HCT116 (cell line): ENCODE results near the gene IL11. TPM values are rescaled to one million over a fixed set of nuclear protein-coding genes. Genes with fewer than 3 reads are reported as not detected.

ENCODE experiments used
- ATAC-seq: fragments of 200-7000 bp; cut with Tn5 transposase; 2 replicates; pipeline ENCODE4 v1.9.1; 2020; ENCODE audit warnings: mild to moderate bottlenecking, moderate library complexity
- BruUV-seq: library from RNA; stranded (reverse); fragments of 400-500 nt; replicated peaks from 2 replicates; lab custom pipeline; 2021; lab: Mats Ljungman, UMichigan
- CTCF ChIA-PET: fragments of 300-600 bp; sonication (Branson Sonifier 250); formaldehyde crosslinking; loops from one replicate; lab custom pipeline; 2021; ENCODE audit warnings: antibody characterized with exemption; lab: Charles Lee
- POLR2A ChIA-PET: fragments of 300-600, 350-600 bp; sonication (Branson Sonifier 250); formaldehyde crosslinking; loops from one replicate; lab custom pipeline; 2021; ENCODE audit warnings: antibody characterized with exemption; lab: Charles Lee
- RAD21 ChIA-PET, 2 experiments: fragments of 300-600 bp; sonication (Branson Sonifier 250); formaldehyde crosslinking; loops; one replicate each; lab custom pipeline; 2023; ENCODE audit warnings: low total read pairs in 2 of 2; ENCODE audit not compliant: uncharacterized antibody in 2 of 2, unreplicated experiment in 2 of 2, low non-redundant PET in 1 of 2; lab: Charles Lee
- DNase-seq: peaks from one replicate; pipeline ENCODE4 v3.0.0-alpha.2; 2010; ENCODE audit warnings: low read depth, low spot score
- H2AFZ ChIP-seq: fragments of 200-600 bp; shearing (Covaris generic), sonication (generic); 2 replicates; pipeline ENCODE4 v1.6.1; 2017; ENCODE audit warnings: low read depth, mixed run types, mixed read lengths, antibody characterized with exemption, low read length; ENCODE audit not compliant: poor library complexity, severe bottlenecking
- H3K27ac ChIP-seq: 2 replicates; pipeline ENCODE4 v1.5.1; 2012; ENCODE audit warnings: low read depth, low read length
- H3K27me3 ChIP-seq: fragments of 200-600 bp; sonication (generic); 2 replicates; pipeline ENCODE4 v1.6.1; 2016; ENCODE audit warnings: mixed run types, low read length, mixed read lengths; ENCODE audit not compliant: insufficient read depth
- H3K36me3 ChIP-seq, 2 experiments: fragments of 200-500 bp in 1 of 2; fragments of 200-600 bp in 1 of 2; sonication (Bioruptor generic) in 1 of 2; sonication (generic) in 1 of 2; 2 replicates each; pipeline versions ENCODE4 v1.5.1 to v1.6.1; 2014 to 2016; ENCODE audit warnings: low read length in 2 of 2, inconsistent platforms in 1 of 2, mixed read lengths in 1 of 2, mixed run types in 1 of 2; ENCODE audit not compliant: insufficient read depth in 2 of 2, control insufficient read depth in 1 of 2
- H3K4me1 ChIP-seq, 2 experiments: fragments of 200-600 bp in 1 of 2; sonication (generic) in 1 of 2; 2 replicates each; pipeline versions ENCODE4 v1.5.1 to v1.6.1; 2012 to 2017; ENCODE audit warnings: low read length in 2 of 2, inconsistent platforms in 1 of 2, mild to moderate bottlenecking in 1 of 2, mixed read lengths in 1 of 2, mixed run types in 1 of 2, moderate library complexity in 1 of 2; ENCODE audit not compliant: insufficient read depth in 2 of 2, control insufficient read depth in 1 of 2
- H3K4me2 ChIP-seq: fragments of 200-600 bp; sonication (generic); 2 replicates; pipeline ENCODE4 v1.6.1; 2017; ENCODE audit warnings: mixed run types, low read length, mixed read lengths
- H3K4me3 ChIP-seq, 2 experiments: fragments of 200-600 bp in 1 of 2; sonication (generic) in 1 of 2; replicated peaks in 1 of 2; 2 replicates each; pipeline ENCODE4 v1.5.1; 2011 to 2016; ENCODE audit warnings: low read length in 2 of 2, control low read depth in 1 of 2, low read depth in 1 of 2, mild to moderate bottlenecking in 1 of 2, mixed read lengths in 1 of 2, mixed run types in 1 of 2
- H3K79me2 ChIP-seq: fragments of 200-600 bp; sonication (generic); 2 replicates; pipeline ENCODE4 v1.6.1; 2017; ENCODE audit warnings: mild to moderate bottlenecking, mixed run types, low read length, moderate library complexity, mixed read lengths; ENCODE audit not compliant: insufficient read depth
- H3K9ac ChIP-seq: fragments of 200-600 bp; sonication (generic); 2 replicates; pipeline ENCODE4 v1.6.1; 2016; ENCODE audit warnings: low read length, mixed read lengths
- H3K9me2 ChIP-seq: fragments of 200-600 bp; sonication (generic), shearing (Covaris generic); 2 replicates; pipeline ENCODE4 v1.6.1; 2017; ENCODE audit warnings: mixed run types, mild to moderate bottlenecking, moderate library complexity; ENCODE audit not compliant: insufficient read depth
- H3K9me3 ChIP-seq, 2 experiments: fragments of 200-500 bp in 1 of 2; fragments of 200-600 bp in 1 of 2; sonication (Bioruptor generic) in 1 of 2; sonication (generic) in 1 of 2; 2 replicates each; pipeline ENCODE4 v1.6.1; 2014 to 2017; ENCODE audit warnings: low read length in 2 of 2, mixed read lengths in 2 of 2, inconsistent platforms in 1 of 2, low read depth in 1 of 2, mild to moderate bottlenecking in 1 of 2, mixed run types in 1 of 2, moderate library complexity in 1 of 2; ENCODE audit not compliant: control insufficient read depth in 1 of 2, insufficient read depth in 1 of 2
- H4K20me1 ChIP-seq: fragments of 200-600 bp; sonication (generic), shearing (Covaris generic); 2 replicates; pipeline ENCODE4 v1.6.1; 2017; ENCODE audit warnings: mixed run types, mild to moderate bottlenecking, moderate library complexity; ENCODE audit not compliant: insufficient read depth
- CBX3 ChIP-seq: IDR thresholded peaks from 2 replicates; pipeline ENCODE4 v1.6.1; 2012; ENCODE audit warnings: low read depth
- EGR1 ChIP-seq: IDR thresholded peaks from 2 replicates; pipeline ENCODE4 v1.6.1; 2012; ENCODE audit warnings: low read depth
- EZH2phosphoT487 ChIP-seq: fragments of 200-600 bp; IDR thresholded peaks from 2 replicates; pipeline ENCODE4 v1.6.1; 2018; ENCODE audit warnings: antibody characterized with exemption, borderline replicate concordance
- RAD21 ChIP-seq: IDR thresholded peaks from 2 replicates; pipeline ENCODE4 v1.6.1; 2012; ENCODE audit warnings: low read depth, mild to moderate bottlenecking
- SIN3A ChIP-seq: IDR thresholded peaks from 2 replicates; pipeline ENCODE4 v1.6.1; 2012; ENCODE audit warnings: low read depth
- ZNF274 ChIP-seq: fragments of 200-500 bp; sonication (Bioruptor generic); IDR thresholded peaks from 2 replicates; pipeline ENCODE4 v1.6.1; 2014; ENCODE audit warnings: mild to moderate bottlenecking, low read depth, low read length, inconsistent platforms
- intact Hi-C: fragments of 100-400 bp; cut with micrococcal nuclease; formaldehyde crosslinking; loops from 2 replicates; pipeline ENCODE4 v1.10.0; 2022
- total RNA-seq: library from RNA; stranded (reverse); gene quantifications from one replicate; pipeline ENCODE4 v1.2.1, GENCODE V29; 2021; ENCODE audit not compliant: unreplicated experiment
- TF ChIP-seq, protein P1 (sequence below): IDR thresholded peaks from 2 replicates; pipeline ENCODE4 v1.6.1; 2011; ENCODE audit warnings: mild to moderate bottlenecking, low read length, moderate library complexity; ENCODE audit not compliant: insufficient replicate concordance; ENCODE audit errors: extremely low read depth
- TF ChIP-seq, protein P2 (sequence below), 3 experiments: fragments of 200-600 bp in 1 of 3; sonication (generic) in 1 of 3; IDR thresholded peaks in 2 of 3; conservative IDR thresholded peaks in 1 of 3; 2 replicates each; pipeline ENCODE4 v1.5.1; 2012 to 2017; ENCODE audit warnings: low read depth in 2 of 3, low read length in 2 of 3, antibody characterized with exemption in 1 of 3, borderline replicate concordance in 1 of 3, control low read depth in 1 of 3, mild to moderate bottlenecking in 1 of 3, mixed read lengths in 1 of 3, mixed run types in 1 of 3, moderate library complexity in 1 of 3; ENCODE audit not compliant: insufficient read depth in 1 of 3

The IL11 gene
- total RNA-seq, 1 experiment from 2014 or later = 2.8 TPM

DNA sequence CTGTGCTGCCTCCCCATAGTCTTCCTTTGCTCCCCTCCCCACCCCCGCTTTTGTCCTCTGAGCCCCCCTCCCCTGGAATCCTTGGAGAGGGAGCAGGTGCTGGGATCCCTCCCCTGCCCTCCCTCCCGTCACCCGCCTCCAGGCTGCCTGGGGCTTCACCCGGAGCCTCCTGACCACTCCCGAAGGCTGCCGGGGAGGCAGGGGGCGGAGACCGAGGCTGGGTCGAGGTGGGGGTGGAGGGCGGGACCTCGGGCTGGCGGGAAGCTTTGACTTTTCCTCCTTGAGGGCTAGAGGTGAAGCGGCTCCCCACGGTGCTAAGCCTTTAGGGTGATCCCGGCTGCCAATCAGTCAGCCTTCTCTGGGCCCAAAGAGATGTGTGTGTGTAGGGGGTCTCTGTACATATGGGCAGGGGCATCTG is 29.1 kb downstream of the IL11 start:
- ChIA-PET POLR2A (no interaction called here), CTCF (no interaction called here), RAD21 (no interaction called here)
- intact Hi-C loops = no loop called here
- DNase-seq (peak; percentile 21), ATAC-seq (peak; percentile 16; the same call in 1 of the 2 replicates)
- Histone ChIP-seq H3K4me3 (peak overlapping the region; percentile 74 to 83), H3K36me3 (peaks cover 4 to 5% of the 10 kb centered on the region in 2 experiments; a peak in 3 of 4 replicates), H3K27me3 (no peaks in the 10 kb centered on the region), H3K9me2 (no peaks in the 10 kb centered on the region), H3K4me2 (peak overlapping the region; percentile 98), H4K20me1 (no peaks in the 10 kb centered on the region), H3K9ac (peak overlapping the region; percentile 85), H3K79me2 (peaks cover 9% of the 10 kb centered on the region; the same call in 1 of the 2 replicates), H3K4me1 (peaks cover 17 to 48% of the 10 kb centered on the region in 2 experiments), H2AFZ (no peak overlapping the region)
- BruUV-seq = no TSS peak
- no peak for TF ChIP-seq CBX3
- TF ChIP-seq ZNF274 = no peak
- no peak for TF ChIP-seq RAD21
- TF ChIP-seq EZH2phosphoT487 = no peak
- TF ChIP-seq, protein P1, sequence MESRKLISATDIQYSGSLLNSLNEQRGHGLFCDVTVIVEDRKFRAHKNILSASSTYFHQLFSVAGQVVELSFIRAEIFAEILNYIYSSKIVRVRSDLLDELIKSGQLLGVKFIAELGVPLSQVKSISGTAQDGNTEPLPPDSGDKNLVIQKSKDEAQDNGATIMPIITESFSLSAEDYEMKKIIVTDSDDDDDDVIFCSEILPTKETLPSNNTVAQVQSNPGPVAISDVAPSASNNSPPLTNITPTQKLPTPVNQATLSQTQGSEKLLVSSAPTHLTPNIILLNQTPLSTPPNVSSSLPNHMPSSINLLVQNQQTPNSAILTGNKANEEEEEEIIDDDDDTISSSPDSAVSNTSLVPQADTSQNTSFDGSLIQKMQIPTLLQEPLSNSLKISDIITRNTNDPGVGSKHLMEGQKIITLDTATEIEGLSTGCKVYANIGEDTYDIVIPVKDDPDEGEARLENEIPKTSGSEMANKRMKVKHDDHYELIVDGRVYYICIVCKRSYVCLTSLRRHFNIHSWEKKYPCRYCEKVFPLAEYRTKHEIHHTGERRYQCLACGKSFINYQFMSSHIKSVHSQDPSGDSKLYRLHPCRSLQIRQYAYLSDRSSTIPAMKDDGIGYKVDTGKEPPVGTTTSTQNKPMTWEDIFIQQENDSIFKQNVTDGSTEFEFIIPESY = no peak
- TF ChIP-seq SIN3A = no peak
- TF ChIP-seq, all 23 proteins: peak for 0
- H3K27ac ChIP-seq = peak overlapping the region; percentile 92; the same call in 1 of the 2 replicates
- no peaks in the 10 kb centered on the region for H3K9me3 ChIP-seq

DNA sequence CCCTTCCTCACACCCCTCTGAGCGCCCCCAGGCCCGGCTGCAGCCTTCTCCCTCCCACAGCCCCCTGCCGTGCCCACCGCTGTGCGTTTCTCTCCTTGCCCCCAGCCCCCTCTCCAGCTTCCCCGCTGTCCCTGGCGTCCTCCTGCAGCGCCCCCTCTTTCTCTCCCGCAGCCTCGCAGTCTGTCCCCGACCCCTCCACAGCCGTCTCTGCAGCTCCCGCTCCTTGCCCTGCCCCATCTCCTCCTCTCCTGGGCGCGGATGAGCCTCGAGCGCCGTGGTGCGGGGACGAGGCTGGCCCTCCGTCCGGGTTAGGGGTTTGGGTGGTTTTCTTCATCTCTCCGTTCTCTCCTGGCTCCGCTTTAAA is 29.5 kb downstream of the IL11 start:
- POLR2A ChIA-PET = no interaction called here
- Histone ChIP-seq H3K4me3 (peak overlapping the region; percentile 74 to 83), H3K9me2 (no peaks in the 10 kb centered on the region), H3K9me3 (no peaks in the 10 kb centered on the region), H4K20me1 (no peaks in the 10 kb centered on the region), H3K36me3 (peaks cover 4 to 5% of the 10 kb centered on the region in 2 experiments; a peak in 3 of 4 replicates), H3K27ac (peak overlapping the region; percentile 92), H3K9ac (peak overlapping the region; percentile 85), H3K4me2 (peak overlapping the region; percentile 98), H3K27me3 (no peaks in the 10 kb centered on the region), H3K4me1 (peaks cover 14 to 46% of the 10 kb centered on the region in 2 experiments), H2AFZ (no peak overlapping the region), H3K79me2 (peaks cover 9% of the 10 kb centered on the region; the same call in 1 of the 2 replicates)
- intact Hi-C loops = no loop called here
- TF ChIP-seq, protein P2, sequence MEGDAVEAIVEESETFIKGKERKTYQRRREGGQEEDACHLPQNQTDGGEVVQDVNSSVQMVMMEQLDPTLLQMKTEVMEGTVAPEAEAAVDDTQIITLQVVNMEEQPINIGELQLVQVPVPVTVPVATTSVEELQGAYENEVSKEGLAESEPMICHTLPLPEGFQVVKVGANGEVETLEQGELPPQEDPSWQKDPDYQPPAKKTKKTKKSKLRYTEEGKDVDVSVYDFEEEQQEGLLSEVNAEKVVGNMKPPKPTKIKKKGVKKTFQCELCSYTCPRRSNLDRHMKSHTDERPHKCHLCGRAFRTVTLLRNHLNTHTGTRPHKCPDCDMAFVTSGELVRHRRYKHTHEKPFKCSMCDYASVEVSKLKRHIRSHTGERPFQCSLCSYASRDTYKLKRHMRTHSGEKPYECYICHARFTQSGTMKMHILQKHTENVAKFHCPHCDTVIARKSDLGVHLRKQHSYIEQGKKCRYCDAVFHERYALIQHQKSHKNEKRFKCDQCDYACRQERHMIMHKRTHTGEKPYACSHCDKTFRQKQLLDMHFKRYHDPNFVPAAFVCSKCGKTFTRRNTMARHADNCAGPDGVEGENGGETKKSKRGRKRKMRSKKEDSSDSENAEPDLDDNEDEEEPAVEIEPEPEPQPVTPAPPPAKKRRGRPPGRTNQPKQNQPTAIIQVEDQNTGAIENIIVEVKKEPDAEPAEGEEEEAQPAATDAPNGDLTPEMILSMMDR (IDR thresholded peaks at IDR 0.05 in 2 of 3, conservative IDR thresholded peaks at IDR 0.05 in 1 of 3; ENCODE audit: borderline replicate concordance in 1 of 3, insufficient read depth in 1 of 3, low read depth in 2 of 3, low read length in 2 of 3) = peak in 1 of 3 experiments; percentile 43; a peak in 2 of 6 replicates
- no peak for TF ChIP-seq EGR1
- DNase-seq (no peak), ATAC-seq (no peak)
- CTCF ChIA-PET = interaction anchor here (1.0 kb wide), 1 partner anchor 10 kb away, joined by 3 read pairs; no protein-coding TSS in a partner anchor
- RAD21 ChIA-PET = no interaction called here
- BruUV-seq = no TSS peak
